Right lobe of liver (tissue), 6 donors: ENCODE results near the gene SDHC. TPM values are rescaled to one million over a fixed set of nuclear protein-coding genes. Genes with fewer than 3 reads are reported as not detected.

Experiments
- ATAC-seq, 4 donors: fragments of 200-7000 bp; cut with Tn5 transposase; one replicate each; pipeline ENCODE4 v1.9.1; 2020; ENCODE audit warnings: mild to moderate bottlenecking in 4 of 4, moderate library complexity in 4 of 4
- DNase-seq, 3 donors: peaks; one replicate each; pipeline ENCODE4 v3.0.0-alpha.2; 2020
- H3K27ac ChIP-seq, 3 donors: fragments of 200-600 bp; one replicate each; pipeline ENCODE4 v1.8.0; 2022
- H3K27me3 ChIP-seq, 2 donors: fragments of 200-600 bp; one replicate each; pipeline ENCODE4 v1.8.0; 2022
- H3K36me3 ChIP-seq, 4 donors: fragments of 200-600 bp; sonication (generic) in 1 of 4; one replicate each; pipeline versions ENCODE4 v1.5.1 to v1.8.0; 2017 to 2022; ENCODE audit warnings: control low read depth in 1 of 4
- H3K4me1 ChIP-seq, 4 donors: fragments of 200-600 bp; sonication (generic) in 1 of 4; one replicate each; pipeline versions ENCODE4 v1.5.1 to v1.8.0; 2017 to 2022; ENCODE audit warnings: control low read depth in 1 of 4
- H3K4me3 ChIP-seq, 3 donors: fragments of 200-600 bp; one replicate each; pipeline ENCODE4 v1.8.0; 2022
- H3K9me3 ChIP-seq, 4 donors: fragments of 200-600 bp; sonication (generic) in 1 of 4; one replicate each; pipeline versions ENCODE4 v1.5.1 to v1.8.0; 2017 to 2022; ENCODE audit warnings: control low read depth in 1 of 4
- POLR2A ChIP-seq: fragments of 450-650 bp; IDR thresholded peaks from one replicate; pipeline ENCODE4 v1.6.1; 2017; ENCODE audit warnings: antibody characterized with exemption, mild to moderate bottlenecking
- WGBS: methylation state at CpG from one replicate; pipeline ENCODE4 v1.1.6; 2018; ENCODE audit warnings: low coverage, low lambda C conversion rate; ENCODE audit not compliant: insufficient coverage; ENCODE audit errors: missing lambda C conversion rate; 5-methylcytosine and 5-hydroxymethylcytosine counted together
- intact Hi-C, 2 donors: fragments of 100-400 bp; cut with DNase I; formaldehyde crosslinking; loops; one replicate each; pipeline versions ENCODE4 v1.11.2 to v1.14.1; 2022
- total RNA-seq, 6 experiments: library from RNA; depleted of rRNA in 2 of 6; stranded (reverse); fragments of >200 nt in 2 of 6; fragmentation: NEBNext Ultra II Directional in 3 of 6; extraction: Animal tissue kit (Norgen Biotek cat#: 25700) in 3 of 6; gene quantifications; one replicate each; pipeline versions ENCODE4 v1.1.0 to v1.2.4, GENCODE V29; 2016 to 2023
- TF ChIP-seq, protein P1 (sequence below), 4 donors: fragments of 200-600 bp in 3 of 4; fragments of 450-650 bp in 1 of 4; IDR thresholded peaks; one replicate each; pipeline versions ENCODE4 v1.5.1 to v1.8.0; 2016 to 2022; ENCODE audit warnings: antibody characterized with exemption in 4 of 4, mild to moderate bottlenecking in 2 of 4
- donor health status: DM: no; HTN: yes; CAD: no.
- donor health status: DM: no; HTN: no; CAD: no.
- donor health status: DM: no; HTN: no; CAD: no.
- donor health status: DM: no; HTN: yes; CAD: no.
- donor health status: DM: no; HTN: yes; CAD: no.

Gene SDHC
- total RNA-seq, 6 experiments from 2014 or later: 167 to 282 (median 235) TPM

DNA sequence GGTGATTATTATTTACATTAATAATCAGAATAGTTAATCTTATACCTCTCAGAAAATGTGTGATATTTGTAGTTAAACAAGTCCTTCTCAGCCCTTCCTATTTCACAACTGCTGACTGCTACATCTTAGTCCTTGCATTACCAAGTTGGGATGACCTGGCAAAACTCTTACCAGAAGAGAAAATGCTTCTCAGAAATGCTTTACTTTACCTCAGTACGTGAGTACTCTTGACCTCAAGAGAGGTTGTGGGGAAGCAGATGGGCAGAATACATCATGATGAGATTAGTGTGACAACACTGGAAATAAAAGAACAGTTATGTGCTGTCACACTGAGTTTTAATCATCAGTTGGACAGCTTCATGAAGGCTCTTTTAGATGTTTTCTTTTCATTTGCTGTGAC lies 37.3 kb downstream of the SDHC start:
- no peak for TF ChIP-seq POLR2A
- TF ChIP-seq, protein P1, sequence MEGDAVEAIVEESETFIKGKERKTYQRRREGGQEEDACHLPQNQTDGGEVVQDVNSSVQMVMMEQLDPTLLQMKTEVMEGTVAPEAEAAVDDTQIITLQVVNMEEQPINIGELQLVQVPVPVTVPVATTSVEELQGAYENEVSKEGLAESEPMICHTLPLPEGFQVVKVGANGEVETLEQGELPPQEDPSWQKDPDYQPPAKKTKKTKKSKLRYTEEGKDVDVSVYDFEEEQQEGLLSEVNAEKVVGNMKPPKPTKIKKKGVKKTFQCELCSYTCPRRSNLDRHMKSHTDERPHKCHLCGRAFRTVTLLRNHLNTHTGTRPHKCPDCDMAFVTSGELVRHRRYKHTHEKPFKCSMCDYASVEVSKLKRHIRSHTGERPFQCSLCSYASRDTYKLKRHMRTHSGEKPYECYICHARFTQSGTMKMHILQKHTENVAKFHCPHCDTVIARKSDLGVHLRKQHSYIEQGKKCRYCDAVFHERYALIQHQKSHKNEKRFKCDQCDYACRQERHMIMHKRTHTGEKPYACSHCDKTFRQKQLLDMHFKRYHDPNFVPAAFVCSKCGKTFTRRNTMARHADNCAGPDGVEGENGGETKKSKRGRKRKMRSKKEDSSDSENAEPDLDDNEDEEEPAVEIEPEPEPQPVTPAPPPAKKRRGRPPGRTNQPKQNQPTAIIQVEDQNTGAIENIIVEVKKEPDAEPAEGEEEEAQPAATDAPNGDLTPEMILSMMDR (IDR thresholded peaks at IDR 0.05): no peak
- DNase-seq (no peak), ATAC-seq (peak in 3 of 4 donors; percentile 24 to 40 (median 39))
- Histone ChIP-seq H3K4me3 (no peak overlapping the region), H3K36me3 (peaks cover 0 to 5% (median 2%) of the 10 kb centered on the region in 4 donors), H3K9me3 (no peaks in the 10 kb centered on the region), H3K4me1 (peaks cover 0 to 5% (median 0%) of the 10 kb centered on the region in 4 donors), H3K27ac (no peak overlapping the region), H3K27me3 (no peaks in the 10 kb centered on the region)
- WGBS: 23% methylated on average over 1 of the region's 1 CpG
- intact Hi-C loops: no loop called here

DNA sequence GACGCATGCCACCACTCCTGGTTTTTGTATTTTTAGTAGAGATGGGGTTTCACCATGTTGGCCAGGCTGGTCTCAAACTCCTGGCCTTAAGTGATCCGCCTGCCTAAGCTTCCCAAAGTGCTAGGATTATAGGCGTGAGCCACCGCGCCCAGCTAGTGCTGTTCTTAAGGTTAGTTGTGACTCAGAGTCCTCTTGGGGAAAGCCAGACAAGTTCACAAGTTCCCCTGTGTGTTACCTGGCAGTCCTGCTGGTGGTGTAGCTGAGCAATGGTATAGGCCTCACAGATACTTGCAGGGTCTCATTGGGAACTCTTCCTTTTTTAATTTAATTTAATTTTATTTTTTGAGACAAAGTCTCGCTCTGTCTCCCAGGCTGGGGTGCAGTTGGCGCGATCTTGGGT lies 42.9 kb downstream of the SDHC start:
- WGBS: 93% methylated on average over 4 of the region's 8 CpGs
- Histone ChIP-seq H3K4me3 (no peak overlapping the region), H3K27me3 (no peaks in the 10 kb centered on the region), H3K27ac (no peak overlapping the region), H3K4me1 (no peaks in the 10 kb centered on the region), H3K36me3 (peaks cover 0 to 12% (median 0%) of the 10 kb centered on the region in 4 donors), H3K9me3 (no peaks in the 10 kb centered on the region)
- TF ChIP-seq, protein P1 (IDR thresholded peaks at IDR 0.05): no peak
- no peak for TF ChIP-seq POLR2A
- intact Hi-C loops: no loop called here
- ATAC-seq: no peak
- no peak for DNase-seq

GRCh38 chr1:161359291-161359690 lies 45.1 kb downstream of the SDHC start:
- Histone ChIP-seq H3K4me1 (no peaks in the 10 kb centered on the region), H3K9me3 (no peaks in the 10 kb centered on the region), H3K4me3 (no peak overlapping the region), H3K27me3 (no peaks in the 10 kb centered on the region), H3K27ac (no peak overlapping the region), H3K36me3 (peaks cover 0 to 21% (median 0%) of the 10 kb centered on the region in 4 donors)
- TF ChIP-seq, protein P1 (IDR thresholded peaks at IDR 0.05): no peak
- no peak for TF ChIP-seq POLR2A
- intact Hi-C loops: no loop called here
- ATAC-seq: peak; percentile 48 to 74 (median 66)
- DNase-seq: no peak

GRCh38 chr1:161364332-161364731 lies 50.2 kb downstream of the SDHC start:
- H3K36me3 ChIP-seq: peaks cover 0 to 10% (median 0%) of the 10 kb centered on the region in 4 donors
- intact Hi-C loops: no loop called here
- H3K27ac ChIP-seq: no peak overlapping the region
- TF ChIP-seq, protein P1 (IDR thresholded peaks at IDR 0.05): no peak
- no peak for TF ChIP-seq POLR2A
- no peaks in the 10 kb centered on the region for H3K27me3 ChIP-seq
- DNase-seq (no peak), ATAC-seq (no peak)
- no peaks in the 10 kb centered on the region for H3K9me3 ChIP-seq
- peaks cover 0 to 17% (median 5%) of the 10 kb centered on the region in 4 donors for H3K4me1 ChIP-seq
- H3K4me3 ChIP-seq: no peak overlapping the region

DNA sequence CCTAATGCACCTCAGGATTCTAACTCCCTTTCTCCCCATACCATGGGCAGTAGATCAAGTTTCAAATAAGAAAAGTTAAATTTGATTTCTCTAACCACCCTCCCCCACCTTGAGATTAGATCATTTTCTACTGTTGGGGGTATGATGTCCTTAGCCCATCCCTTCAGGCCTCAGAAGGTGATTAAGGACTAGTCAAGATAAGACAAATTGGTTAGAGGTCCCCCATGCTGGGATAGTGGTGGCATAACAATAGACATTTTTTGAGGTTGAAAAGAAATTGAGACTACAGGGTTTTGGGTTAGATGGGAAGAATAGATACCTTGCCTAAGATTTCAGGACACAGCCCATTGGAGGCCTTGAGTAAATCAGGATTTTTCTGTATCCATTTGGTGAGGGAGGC lies 51.0 kb downstream of the SDHC start:
- intact Hi-C loops: no loop called here
- TF ChIP-seq, protein P1 (IDR thresholded peaks at IDR 0.05): no peak
- H3K27me3 ChIP-seq: no peaks in the 10 kb centered on the region
- H3K27ac ChIP-seq: no peak overlapping the region
- peaks cover 0 to 17% (median 5%) of the 10 kb centered on the region in 4 donors for H3K4me1 ChIP-seq
- H3K9me3 ChIP-seq: no peaks in the 10 kb centered on the region
- DNase-seq: no peak
- peaks cover 0 to 10% (median 0%) of the 10 kb centered on the region in 4 donors for H3K36me3 ChIP-seq
- no peak overlapping the region for H3K4me3 ChIP-seq
- no peak for ATAC-seq
